CD4-positive, alpha-beta T cell treated with Interleukin-15 for 4 hours (primary cell): ENCODE data around the gene NAPB.
A peak's percentile ranks its signal among the peaks of the same experiment; 100 is the strongest.

Experiments
- DNase-seq: peaks from one replicate; pipeline ENCODE4 v3.0.0-alpha.2; 2020; ENCODE audit warnings: low spot score

Gene NAPB

GRCh38 chr20:23344336-23344735 lies 77.0 kb downstream of the NAPB start:
- DNase-seq: no peak

- no peak for DNase-seq
Observed at GRCh38 chr20:23343590-23343989, 77.7 kb downstream of the NAPB start.

- DNase-seq: no peak
Observed at GRCh38 chr20:23341073-23341472, 80.2 kb downstream of the NAPB start.

- peak; percentile 12 for DNase-seq
Observed at GRCh38 chr20:23340524-23340923, 80.8 kb downstream of the NAPB start.

- no peak for DNase-seq
Observed at GRCh38 chr20:23339986-23340385, 81.3 kb downstream of the NAPB start.

- no peak for DNase-seq
Observed at GRCh38 chr20:23337312-23337711, 84.0 kb downstream of the NAPB start.

- DNase-seq: no peak
Observed at GRCh38 chr20:23336476-23336875, 84.8 kb downstream of the NAPB start.

GRCh38 chr20:23335521-23335920 lies 85.8 kb downstream of the NAPB start:
- no peak for DNase-seq

- no peak for DNase-seq
Observed at GRCh38 chr20:23334111-23334510, 87.2 kb downstream of the NAPB start.

- no peak for DNase-seq
Observed at GRCh38 chr20:23332467-23332866, 88.8 kb downstream of the NAPB start.

- DNase-seq: no peak
Observed at GRCh38 chr20:23331450-23332350, 89.6 kb downstream of the NAPB start.

- no peak for DNase-seq
Observed at GRCh38 chr20:23327617-23328333, 93.5 kb downstream of the NAPB start.

GRCh38 chr20:23326774-23327173 lies 94.5 kb downstream of the NAPB start:
- no peak for DNase-seq

GRCh38 chr20:23325107-23325506 lies 96.2 kb downstream of the NAPB start:
- no peak for DNase-seq
